Measurements from ENCODE around the gene AP2A1.
"Not testable (repeated sequence)": the region's sequence is repeated elsewhere in the genome, so short reads cannot be mapped to it uniquely, and the experiment has no call there.

AP2A1 gene

DNA sequence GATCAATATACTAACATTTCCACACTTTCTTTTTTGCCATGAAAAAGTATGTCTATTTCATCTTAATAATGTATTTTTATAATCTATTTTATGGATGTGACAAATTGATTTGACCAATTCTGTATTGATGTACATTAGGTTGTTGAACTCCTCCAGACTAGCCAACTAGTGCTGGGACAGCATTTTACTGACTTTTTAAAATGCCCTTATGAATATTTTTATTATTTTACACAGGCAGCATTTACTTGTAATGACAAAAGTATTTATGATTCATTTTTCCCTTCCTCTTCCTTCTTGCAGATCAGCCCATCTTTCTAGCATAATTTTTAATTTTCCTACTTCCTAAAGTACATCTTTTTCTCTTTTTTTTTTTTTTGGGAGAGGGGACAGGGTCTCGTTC is 47.2 kb downstream of the AP2A1 start:
- DNase-seq, result no peak

DNA sequence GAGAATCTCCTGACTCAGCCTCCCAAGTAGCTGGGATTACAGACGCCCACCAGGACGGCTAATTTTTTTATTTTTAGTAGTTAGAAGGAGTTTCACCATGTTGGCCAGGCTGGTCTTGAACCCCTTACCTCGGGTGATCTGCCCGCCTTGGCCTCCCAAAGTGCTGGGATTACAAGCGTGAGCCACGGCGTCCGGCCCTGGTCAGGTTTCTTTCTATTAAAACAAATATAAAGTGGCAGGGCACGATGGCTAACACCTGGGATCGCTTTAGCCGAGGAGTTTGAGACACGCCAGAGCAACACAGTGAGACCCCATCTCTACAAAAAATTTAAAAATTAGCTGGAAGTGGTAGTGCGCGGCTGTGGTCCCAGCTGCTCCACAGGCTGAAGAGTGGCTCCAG is 49.8 kb downstream of the AP2A1 start:
- no peak for DNase-seq

DNA sequence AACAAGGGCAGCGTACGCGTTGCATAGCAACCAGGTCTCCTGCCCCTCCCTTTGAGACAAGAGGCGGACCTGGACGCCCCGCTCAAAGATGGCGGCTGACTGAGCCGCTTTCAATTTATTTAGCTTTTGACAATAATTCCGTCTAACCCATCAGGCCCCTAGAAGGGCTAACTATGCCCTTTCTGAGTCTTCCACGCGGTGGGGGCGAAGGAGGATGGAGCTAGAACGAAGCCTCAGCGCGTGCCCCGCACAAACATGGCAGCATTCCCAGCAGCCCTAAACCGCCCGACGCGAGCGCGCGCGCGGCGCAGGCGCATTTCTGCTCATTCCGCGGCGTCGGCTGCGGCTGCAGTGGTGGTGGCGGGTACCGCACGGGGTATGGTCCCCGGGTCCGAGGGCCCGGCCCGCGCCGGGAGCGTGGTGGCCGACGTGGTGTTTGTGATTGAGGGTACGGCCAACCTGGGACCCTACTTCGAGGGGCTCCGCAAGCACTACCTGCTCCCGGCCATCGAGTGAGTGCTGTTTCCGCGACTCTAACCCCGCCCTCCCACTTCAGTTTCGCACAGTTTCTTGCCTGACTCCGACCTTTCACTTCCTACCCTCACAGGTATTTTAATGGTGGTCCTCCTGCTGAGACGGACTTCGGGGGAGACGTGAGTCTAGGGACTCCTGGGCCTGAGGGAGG is 51.3 kb downstream of the AP2A1 start, which contains the start of gene MED25:
MED25 (plus strand) TSS at position 326 of the 685 bp plus-strand sequence; CDS start at position 379, 53 bp downstream.
- DNase-seq, result peak; percentile 40

DNA sequence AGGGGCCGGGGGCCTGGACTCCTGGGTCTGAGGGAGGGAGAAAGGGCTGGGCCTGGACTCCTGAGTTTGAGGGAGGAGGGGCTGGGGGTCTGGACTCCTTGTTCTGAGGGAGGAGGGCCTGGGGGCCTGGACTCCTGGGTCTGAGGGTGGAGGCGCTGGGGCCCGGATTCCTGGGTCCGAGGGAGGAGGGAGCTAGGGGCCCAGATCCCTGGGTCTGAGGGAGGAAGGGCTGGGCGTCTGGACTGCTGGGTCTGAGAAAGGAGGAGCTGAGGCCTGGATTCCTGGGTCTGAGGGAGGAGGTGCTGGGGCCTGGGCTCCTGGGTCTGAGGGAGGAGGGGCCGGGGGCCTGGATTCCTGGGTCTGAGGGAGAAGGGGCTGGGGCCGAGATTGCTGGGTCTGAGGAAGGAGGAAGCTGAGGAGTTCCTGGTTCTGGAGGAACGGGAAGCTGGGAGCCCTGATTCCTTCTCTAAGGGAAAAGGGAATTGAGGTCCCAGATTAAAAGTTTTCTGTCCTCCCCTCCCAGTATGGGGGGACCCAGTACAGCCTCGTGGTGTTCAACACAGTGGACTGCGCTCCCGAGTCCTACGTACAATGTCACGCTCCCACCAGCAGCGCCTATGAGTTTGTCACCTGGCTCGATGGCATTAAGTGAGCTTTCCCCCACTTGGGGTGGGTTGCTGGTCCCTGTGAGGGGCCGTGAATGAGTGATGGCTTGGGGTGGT is 52.0 kb downstream of the AP2A1 start:
- no peak for DNase-seq

DNA sequence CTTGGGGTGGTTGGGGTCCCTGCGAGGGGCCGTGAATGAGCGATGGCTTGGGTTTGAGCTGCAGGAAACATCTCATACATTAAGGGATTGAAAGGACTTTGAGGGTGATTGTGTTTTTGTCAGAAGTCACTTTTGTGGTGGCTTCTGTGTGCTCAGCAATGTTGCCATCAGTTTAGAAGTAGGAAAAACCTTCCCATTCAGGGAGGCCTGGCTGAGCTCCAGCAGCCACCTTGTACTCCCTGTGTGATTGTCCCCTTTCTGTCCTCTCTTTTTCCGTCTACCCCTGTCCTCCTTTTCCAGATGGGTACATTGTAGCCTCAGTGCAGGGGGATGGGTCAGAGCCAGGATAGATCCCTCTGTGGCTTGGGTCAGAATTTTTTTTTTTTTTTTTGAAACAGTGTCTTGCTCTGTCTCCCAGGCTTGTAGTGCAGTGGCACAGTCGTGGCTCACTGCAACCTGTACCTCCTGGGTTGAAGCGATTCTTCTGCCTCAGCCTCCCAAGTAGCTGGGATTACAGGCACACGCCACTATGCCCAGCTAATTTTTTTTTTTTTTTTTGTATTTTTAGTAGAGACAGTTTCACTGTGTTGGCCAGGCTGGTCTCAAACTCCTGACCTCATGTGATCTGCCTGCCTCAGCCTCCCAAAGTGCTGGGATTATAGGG is 52.8 kb downstream of the AP2A1 start:
- not testable (repeated sequence) for DNase-seq

DNA sequence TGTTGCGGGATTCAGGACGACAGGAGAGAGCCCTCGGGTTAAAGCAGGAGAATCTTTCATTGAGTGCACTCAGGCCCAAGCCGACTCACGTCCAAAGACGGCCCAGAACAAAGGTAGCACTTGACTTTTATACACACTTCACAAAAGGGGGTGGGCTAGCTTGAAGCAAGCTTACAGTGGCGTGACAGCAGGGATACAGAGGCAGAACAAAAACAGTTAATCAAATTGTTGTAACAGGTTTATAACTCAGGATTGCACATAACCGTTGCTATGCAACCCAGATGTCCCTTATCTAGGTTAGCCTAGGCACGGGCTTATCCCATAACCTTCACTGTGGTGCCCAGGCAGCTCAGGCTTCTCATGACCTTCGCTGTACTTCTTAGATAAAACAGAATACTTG is 53.3 kb downstream of the AP2A1 start:
- DNase-seq, result no peak

DNA sequence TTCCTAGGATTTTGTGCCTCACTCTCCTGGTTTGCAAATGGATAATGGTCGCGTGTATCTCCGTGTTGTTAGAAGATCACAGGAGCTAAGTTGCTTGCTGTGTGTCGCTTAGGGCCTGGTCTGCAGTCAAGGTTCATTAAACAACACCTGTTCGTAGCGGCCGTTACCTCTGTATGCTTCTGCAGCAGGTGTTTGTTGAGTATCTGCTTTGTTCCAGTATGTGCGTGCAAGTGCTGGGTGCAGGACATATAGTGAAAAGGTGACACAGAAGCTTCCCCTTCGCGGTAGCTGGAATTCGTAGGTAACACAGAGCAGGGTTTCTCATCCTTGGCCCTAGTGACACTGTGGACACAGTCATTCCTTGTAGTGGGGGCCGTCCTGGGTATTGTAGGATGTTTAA is 56.7 kb downstream of the AP2A1 start:
- no peak for DNase-seq

DNA sequence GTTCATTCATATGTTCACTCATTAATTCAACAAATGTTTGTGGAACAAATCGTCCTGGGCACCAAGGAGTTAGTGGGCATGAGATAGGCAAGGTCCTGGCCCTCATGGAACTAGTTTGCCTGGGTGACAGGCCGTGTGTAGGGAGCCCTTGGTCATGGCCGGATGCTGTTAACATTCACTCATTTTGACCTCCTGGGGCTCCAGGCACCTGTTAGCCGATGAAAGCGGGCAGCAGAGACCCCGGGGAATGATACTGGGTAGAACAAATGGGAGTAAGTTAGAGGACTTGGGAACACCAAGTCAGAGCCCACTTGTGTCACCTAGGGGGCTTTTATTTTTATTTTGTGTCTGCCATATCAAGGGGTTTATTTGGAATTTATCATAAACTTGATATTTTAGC is 57.9 kb downstream of the AP2A1 start:
- DNase-seq, result no peak

DNA sequence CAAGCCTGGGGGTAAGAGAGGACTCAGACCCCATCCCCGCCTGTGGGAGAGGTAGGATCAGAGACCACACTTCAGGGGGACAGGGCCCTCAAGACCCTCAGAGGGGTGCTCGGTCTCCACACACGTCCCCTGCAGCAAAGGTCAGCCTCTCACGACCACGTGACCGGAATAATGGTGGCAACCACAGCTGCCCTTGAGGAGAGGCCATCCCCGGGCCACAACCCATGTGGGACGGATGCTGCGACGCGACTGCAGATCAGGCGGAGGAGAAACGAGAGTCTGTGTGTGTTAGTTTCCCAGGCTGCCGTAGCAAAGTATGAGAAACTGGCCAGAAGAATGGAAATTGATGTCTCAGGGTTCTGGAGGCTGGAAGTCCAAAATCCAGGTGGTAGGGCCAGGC is 60.2 kb downstream of the AP2A1 start:
- DNase-seq, result no peak

DNA sequence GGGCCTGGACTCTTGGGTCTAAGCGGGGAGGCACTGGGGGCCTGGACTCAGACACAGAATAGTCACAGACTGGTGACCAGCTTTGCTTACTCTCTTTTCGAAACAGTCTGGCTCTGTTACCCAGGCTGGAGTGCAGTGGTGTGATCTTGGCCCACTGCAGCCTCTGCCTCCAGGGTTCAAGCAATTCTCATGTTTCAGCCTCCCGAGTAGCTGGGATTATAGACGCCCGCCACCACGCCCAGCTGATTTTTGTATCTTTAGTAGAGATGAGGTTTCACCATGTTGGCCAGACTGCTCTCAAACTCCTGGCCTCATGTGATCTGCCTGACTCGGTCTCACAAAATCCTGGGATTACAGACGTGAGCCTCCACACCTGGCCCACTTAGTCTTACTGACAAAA is 62.4 kb downstream of the AP2A1 start:
- no peak for DNase-seq

DNA sequence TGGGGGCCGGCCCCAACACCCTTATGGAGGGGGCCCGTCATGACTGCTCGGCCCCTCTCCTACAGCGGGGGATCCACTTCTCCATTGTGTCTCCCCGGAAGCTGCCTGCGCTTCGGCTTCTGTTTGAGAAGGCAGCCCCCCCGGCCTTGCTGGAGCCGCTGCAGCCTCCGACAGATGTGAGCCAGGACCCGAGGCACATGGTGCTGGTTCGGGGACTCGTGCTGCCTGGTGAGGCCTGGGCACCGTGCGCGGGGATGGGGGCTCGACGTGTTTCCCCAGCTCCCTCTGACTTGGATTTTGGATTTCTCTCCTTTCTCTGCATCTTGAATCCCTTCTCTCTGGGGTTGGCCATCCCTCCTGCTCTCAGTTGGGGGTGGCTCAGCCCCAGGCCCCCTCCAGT is 62.9 kb downstream of the AP2A1 start:
- DNase-seq, result no peak

DNA sequence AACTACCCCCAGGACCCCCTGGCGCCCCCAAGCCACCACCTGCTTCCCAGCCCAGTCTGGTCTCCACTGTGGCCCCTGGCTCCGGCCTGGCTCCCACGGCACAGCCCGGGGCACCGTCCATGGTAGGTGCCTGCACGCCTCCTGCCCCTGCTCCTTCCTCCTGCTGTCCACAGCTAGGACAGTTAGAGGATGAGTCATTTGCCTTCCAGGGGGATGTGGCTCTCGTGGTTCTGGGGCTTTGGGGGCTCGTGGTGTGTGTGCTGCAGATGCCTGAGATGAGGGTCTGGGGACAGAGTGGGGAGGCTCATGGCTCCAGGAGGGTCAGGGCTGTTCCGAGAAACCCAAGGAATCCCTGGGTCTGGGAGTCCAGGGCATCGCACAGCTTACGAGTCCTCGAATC is 64.0 kb downstream of the AP2A1 start:
- DNase-seq, result no peak

DNA sequence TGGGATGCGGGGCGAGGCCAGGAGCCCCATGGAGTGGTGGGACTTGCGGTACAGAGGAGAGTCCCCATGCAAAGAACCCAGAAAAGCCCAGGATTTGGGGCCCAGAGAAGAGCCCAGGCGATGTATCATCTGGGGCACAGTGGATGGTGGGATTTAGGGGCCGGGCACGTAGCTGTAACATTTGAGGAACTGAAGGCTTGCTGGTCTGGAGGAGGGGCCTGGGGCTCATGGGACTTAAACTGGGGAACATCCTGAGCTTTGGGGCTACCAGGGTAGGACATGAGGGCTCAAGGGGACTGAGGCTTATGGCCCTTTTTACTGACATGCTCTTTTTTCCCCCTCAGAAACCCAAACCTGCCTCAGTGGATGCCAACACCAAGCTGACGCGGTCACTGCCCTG is 64.8 kb downstream of the AP2A1 start:
- DNase-seq, result no peak

DNA sequence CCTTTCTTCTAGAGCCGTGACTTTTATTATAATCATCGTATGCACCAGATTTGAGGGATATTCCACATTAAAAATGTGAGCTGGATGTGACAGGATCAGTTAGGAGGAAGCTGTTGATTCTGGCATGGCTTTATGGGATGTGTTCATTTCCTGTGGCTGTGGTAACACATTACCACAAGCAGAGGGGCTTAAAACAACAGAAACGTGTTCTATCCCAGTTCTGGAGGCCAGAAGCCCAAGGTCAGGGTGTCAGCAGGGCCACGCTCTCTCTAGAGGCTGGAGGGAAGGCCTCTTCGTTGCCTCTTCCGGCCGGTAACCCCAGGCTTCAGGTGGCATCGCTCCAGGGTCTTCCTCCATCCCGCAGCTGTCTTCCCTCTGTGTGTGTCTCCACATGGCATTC is 65.8 kb downstream of the AP2A1 start:
- no peak for DNase-seq

DNA sequence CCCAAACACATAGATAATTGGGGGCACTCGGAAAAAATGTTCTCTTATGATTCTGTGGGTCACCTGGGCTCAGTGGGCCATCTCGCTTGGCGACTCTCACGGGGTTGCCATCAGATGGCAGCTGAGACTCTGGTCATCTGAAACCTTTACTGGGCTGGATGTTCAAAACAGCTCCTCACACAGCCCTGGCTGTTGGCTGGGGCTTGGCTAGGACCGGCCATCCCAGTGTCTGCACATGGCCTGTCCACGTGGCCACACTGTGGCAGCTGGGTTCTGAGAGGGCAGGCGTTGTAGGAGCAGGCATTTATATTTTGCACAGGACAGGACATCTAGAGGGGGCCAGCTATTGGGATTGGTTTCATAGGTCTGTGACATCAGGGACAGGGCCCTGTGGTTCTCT is 66.8 kb downstream of the AP2A1 start:
- DNase-seq, result no peak

DNA sequence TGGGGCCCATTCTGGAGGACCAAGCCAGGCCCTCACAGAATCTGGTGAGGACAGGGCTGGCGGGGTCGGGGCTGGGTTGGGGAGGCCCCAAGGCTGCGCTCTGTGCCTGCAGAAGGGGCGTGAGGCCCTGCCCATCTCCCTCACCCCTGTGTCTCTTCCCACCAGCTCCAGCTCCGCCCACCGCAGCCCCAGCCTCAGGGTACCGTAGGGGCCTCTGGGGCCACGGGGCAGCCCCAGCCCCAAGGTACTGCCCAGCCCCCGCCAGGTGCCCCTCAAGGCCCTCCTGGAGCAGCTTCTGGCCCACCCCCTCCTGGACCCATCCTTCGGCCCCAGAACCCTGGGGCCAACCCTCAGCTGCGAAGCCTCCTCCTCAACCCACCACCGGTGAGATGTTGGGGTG is 68.8 kb downstream of the AP2A1 start:
- no peak for DNase-seq

DNA sequence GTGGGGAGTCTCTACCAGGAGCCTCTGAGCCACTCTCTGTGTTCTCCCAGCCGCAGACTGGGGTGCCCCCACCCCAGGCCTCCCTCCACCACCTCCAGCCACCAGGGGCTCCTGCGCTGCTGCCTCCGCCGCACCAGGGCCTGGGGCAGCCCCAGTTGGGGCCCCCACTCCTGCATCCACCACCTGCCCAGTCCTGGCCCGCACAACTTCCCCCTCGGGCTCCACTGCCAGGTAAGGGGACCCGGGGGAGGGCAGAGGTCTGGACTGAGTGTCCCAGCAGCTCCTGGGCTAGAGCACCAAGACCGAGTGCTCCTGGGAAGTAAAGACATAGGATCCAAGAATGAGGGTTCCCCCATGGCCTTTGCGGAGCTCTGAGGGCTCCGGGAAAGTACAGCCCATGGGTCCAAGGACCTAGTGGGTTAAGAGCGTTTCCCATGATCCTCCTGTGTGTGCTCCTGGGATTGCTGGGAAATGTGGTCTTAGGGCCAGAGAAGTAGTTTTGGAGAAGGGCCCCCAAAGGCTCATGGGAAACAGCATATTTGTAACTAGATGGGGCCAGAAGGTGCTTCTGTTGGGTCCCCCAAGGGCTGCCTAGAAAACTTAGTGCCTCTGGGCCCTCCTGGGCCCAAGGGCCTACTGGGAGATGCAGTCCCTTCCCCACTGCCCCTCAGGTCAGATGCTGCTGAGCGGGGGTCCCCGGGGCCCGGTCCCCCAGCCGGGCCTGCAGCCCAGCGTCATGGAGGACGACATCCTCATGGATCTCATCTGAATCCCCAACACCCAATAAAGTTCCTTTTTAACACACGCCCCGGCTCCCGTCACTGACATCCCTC is 69.6 kb downstream of the AP2A1 start:
- no peak for DNase-seq

DNA sequence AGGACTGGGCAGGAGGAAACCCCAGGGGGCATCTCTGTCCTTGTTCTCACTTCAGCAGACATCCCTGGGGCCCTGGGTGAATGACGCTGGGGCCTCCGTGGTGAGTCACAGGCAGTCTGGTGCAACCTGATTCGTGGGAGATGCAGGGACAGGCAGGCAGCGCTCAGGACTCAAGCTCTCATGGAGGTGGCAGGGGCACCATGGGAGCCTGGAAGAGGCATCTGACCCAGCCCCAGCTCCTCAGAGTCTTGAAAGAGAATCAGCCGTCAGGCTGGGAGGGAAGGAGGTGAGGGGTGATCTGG is 70.2 kb downstream of the AP2A1 start:
- DNase-seq, result no peak

DNA sequence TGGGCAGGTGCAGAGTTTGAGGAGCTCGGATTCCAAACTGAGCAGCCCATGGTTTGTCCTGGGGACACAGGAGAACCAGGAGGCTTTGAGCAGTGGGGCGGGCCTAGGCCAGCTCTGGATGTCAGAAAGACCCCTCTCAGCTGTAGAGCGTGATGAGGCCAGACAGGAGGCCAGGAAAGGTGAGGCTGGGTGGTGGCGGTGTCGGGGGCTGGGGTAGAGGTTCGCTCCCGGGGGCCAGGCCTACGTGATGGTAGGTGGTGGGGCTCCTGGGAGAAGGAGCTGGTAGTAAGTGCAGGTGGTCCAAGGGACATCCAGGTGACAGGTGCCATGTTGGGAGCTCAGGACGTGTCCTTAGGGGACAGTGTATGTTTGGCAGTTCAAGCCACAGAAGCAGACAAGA is 70.6 kb downstream of the AP2A1 start:
- DNase-seq, result no peak

DNA sequence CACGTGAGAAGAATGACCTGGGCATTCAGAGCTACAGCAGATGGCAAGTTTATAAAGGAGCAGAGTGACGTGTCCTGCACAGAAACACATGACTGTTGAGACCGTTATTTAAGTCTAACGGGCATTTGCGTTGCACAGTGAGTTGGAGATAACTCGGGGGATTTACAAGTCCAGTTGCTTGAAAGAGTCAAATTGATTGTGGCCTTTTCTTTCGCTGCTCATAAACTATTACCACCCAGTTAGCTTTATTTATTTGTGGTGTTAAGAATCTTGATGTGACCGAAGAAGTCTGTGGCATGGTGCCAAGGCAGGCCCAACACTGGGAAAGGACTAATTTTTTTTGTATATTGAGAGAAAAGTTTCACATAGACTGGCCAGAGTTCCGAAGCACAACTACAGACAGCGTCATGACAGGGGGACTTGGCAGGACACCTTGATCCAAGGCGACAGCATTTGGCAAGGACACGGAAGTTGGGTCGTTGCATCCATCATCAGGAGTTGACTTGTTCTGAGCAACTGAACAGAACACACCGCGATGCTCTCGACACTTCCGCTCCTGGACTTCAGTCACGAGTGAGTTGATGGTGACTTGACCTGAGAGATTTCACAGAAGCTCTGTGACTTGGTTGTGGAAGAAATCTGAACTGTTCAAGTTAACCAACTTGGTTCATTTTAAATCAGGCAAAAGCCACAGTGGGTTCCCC is 72.2 kb downstream of the AP2A1 start:
- DNase-seq, result no peak

DNA sequence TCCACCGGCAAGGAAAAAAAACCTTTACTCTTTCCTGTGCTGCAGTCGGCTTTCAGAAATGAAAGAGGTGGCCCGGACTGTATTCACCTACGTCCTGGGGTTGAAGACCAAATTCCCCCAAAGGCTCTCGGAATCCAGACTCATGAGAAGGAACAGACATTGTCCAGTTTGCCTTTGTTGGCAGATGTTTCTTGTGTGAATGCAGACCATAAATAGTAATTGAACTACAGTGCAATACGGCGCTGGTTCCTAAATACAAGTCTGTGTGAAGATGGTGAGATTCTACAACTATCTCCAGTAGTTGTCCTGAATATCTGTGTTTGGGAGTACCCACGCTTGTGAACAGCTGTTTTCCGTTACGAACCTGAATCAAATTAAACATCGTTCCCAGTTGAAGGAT is 72.9 kb downstream of the AP2A1 start:
- no peak for DNase-seq

DNA sequence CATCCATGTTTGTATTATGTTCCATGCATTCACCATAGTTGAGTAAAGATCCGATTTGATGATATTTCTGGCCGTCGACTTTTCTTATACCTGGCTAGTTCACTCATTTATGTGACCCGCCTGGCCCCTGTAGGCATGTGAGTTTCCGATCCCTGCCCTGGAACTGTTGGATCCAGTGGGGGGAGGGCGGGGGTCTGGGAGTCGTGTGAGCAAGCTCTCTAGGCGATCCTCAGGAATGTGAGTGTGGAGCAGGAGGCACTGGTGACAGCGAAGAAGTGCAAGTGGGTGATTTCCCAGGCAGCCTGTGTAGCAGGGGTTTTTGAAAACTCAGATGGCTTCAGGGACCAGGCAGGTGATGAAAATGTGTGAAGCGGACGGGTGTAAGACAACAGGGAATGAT is 73.5 kb downstream of the AP2A1 start:
- no peak for DNase-seq

DNA sequence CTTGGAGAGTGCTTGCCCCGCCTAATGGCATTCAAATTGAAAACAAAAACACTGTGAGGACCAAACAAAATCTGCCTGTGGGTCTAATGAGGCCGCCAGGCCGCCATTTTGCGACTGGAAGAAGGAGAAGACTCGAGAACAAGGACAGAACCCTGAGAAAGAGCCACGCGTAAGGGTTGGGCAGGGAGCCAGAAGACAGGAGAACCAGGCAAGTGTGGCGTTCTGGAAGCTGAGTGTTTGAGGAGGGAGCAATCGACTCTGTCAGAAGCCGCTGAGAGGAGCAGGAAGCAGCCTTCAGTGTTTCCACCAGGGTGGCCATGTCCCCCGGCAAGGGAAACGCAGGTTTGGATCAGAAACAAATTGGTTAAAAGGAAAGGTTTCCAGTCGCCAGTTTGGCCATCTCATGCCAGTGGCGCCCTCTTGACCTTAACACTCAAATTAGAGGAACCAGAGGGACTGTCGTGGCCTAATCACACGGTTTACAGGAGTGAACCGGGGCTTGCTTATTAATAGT is 74.0 kb downstream of the AP2A1 start:
- DNase-seq, result no peak

Measured in NCI-H1048 (cell line).